HG02970 (cell line): ENCODE measurements around the gene MAP2K3.
"Not testable (repeated sequence)": the region's sequence is repeated elsewhere in the genome, so short reads cannot be mapped to it uniquely, and the experiment has no call there.

Source experiments
- ATAC-seq: cut with Tn5 transposase; IDR thresholded peaks from one replicate; pipeline ENCODE4 v1.9.1; 2021; ENCODE audit warnings: mild to moderate bottlenecking, moderate library complexity, moderate number of reproducible peaks; ENCODE audit not compliant: unreplicated experiment, low FRiP score

MAP2K3 gene

DNA sequence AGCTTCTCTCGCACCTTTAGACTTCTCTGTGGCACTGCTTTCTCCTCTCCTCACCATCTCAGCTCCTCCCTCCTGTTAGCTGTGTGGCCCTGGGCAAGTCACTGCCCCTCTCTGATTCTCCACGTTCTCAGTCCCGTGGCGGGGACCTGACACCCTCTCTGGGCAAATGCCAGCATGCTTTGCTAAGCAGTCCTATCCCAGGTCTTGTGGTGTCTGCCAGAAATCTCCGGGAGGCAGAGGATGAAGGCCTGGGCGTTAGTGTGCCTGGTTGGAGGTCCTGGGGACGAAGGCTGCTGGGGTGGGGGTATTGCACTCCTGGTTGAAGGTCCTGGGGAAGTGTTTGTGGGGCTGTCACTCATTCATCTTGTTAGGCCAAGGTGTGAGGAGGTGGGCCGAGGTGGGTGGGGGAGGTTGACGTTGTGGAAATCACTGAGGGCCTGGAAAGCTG is 37.3 kb downstream of the MAP2K3 start:
- ATAC-seq, result not testable (repeated sequence)

GRCh38 chr17:21323257-21324111 is 39.0 kb downstream of the MAP2K3 start:
- ATAC-seq, result not testable (repeated sequence)

DNA sequence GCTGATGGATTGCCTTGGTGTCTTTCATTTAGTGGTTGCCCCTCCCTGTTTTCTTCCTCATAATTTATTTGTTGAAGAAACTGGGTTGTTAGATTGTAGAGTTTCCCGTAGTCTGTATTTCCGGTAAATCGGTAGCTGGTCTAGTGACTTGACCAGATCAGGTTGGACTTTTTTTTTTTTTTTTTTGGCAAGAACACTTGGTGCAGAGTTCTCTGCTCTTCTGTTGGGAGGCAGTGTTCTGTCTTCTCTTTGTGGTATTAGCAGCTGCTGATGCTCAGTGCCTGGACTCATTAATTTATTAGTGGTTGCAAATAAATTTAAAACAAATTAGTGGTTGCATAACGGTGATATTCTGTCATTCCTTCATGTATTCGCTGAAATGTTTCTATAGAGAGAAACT is 40.2 kb downstream of the MAP2K3 start:
- not testable (repeated sequence) for ATAC-seq

DNA sequence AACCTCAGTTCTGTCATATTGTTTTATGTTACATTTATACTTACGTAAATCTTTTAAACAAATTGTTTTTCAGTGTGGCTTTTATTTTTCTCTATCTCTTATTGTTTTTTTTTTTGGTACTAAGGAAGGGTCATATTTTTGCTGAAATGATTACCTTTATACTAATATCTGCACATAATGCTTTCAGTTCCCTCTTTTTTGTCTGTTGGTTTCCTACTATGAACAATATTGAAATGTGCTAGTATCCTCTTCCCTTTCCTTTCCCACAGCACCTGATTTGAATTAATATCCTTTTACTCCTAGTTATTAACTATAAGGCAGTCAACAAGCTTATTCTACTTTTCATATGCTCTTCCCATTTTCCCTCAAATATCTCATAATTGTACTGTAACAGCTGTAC is 43.4 kb downstream of the MAP2K3 start:
- ATAC-seq, result not testable (repeated sequence)

GRCh38 chr17:21328778-21329177 is 44.3 kb downstream of the MAP2K3 start:
- not testable (repeated sequence) for ATAC-seq

GRCh38 chr17:21330436-21331160 is 46.1 kb downstream of the MAP2K3 start:
- no peak for ATAC-seq

- ATAC-seq, result not testable (repeated sequence)
Measured at GRCh38 chr17:21336541-21337294, 52.2 kb downstream of the MAP2K3 start.

DNA sequence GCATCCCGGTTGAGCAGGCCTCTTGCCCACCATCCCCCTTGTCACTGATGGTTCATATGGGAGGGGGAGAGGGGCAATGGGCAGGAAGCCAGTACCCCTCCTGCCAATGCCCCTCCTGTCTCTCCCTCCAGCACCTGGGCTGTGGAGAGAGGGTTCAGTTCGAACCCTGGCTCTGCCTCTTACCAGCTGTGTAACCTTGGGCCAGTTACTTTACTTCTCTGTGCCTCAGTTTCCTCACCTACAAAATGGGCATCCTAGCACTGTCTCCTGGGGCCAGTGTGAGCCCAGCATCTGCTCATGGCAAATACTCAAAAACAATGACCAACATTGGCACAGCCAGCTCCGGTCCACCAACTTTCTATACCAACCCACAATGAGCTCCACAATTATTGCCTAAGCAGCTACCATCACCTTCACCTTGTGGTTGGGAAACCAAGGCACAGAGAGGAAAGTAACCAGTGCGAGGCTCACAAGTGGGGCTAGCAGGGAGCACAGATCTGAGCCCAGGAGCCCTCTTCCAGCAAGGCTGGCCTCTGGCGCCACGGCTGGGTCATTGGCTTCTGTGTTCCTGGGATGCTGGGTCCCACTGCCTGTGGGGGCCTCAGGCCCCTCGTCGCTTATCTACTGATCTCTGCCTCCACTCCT is 53.6 kb downstream of the MAP2K3 start:
- ATAC-seq, result not testable (repeated sequence)

DNA sequence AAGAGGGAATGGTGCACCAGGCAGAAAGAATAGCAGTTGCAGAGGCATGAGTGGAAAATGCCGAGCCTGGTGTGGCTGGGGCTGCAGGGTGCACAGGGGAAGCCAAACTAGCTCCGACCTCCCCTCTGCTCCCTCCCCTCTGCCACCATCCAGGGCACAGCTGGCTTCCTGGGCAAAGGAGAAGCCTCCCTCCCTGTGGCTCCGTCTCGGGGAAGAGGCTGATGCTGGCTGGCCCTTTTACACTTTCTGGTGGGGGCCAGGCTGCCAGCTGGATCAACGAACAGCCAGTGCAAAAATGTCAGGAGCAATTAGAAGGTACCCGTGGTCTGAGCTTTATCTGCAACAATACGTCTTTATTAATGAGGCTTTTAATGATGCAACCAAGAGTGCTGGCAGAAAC is 54.5 kb downstream of the MAP2K3 start:
- no peak for ATAC-seq

DNA sequence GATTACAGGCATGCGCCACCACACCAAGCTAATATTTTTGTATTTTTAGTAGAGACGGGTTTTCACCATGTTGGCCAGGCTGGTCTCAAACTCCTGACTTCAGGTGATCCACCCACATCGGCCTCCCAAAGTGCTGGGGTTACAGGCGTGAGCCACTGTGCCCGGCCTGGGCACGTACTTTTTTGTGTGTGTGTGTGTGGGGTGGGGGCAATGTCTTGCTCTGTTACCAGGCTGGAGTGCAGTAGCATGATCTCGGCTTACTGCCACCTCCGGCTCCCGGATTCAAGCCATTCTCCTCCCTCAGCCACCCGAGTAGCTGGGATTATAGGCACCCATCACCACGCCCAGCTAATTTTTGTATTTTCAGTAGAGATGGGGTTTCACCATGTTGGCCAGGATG is 55.1 kb downstream of the MAP2K3 start:
- not testable (repeated sequence) for ATAC-seq

- ATAC-seq, result not testable (repeated sequence)
Measured at GRCh38 chr17:21340407-21340806, 55.9 kb downstream of the MAP2K3 start.

DNA sequence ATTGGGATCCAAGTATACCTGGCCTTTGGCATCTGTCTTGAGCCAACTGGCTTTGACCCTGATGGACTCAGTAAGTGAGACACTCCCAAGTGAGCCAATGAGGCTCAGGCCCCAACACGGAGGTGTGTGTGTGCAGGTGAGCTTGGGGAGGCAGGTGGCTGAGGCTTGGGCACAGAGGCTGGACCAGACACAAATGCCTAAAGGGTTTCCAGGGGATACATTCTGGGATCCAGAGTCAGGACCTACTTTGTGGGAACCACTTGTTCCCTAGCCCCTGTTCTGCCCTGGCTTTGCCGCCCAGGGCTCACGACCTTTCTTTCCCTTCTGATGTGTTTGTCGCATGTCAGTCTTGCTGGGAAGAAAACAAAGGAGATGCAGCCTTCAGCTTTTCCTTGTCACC is 56.8 kb downstream of the MAP2K3 start:
- ATAC-seq, result not testable (repeated sequence)

GRCh38 chr17:21341925-21342540 is 57.5 kb downstream of the MAP2K3 start:
- ATAC-seq, result not testable (repeated sequence)

DNA sequence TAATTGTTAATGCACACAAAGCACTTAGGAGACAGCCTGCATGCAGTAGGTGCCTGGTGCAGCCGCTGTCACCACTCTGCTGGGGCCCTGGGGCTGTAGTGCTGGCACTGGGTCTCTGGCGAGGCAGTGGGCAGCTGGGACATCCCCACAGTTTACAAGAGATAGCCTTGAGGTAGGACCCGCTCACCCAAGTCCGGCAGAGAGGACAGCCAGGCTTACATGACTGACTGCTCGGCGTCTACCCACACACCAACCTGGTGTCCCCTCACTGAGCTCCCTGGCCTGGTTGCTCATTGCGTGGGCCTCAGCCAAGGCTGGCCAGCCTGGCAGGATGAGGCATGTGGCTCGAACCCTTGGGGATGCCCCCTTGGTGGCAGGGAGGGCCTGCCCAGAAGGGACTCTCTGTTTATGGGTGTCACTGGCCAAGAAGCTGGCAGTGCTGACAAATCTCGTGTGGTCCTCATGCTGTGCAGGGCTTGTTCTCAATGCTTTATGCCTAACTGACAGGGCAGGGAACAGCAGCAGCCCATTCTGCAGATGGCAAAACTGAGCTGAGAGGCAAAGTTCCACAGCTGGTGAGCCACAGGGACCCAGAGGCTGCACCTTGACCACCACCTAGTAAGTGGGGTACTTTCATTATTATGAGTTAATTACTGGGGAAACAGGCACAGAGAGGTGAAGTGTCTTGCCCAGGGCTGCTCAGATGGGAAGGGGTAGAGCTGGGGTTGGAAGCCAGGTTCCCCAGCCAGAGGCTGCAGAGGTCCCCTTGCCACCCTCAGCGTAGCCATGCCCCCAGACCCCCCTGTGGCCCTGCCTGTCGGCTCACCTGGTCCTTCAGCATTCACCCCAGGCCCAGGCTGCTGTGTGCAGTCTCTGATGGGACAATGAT is 58.8 kb downstream of the MAP2K3 start:
- not testable (repeated sequence) for ATAC-seq

DNA sequence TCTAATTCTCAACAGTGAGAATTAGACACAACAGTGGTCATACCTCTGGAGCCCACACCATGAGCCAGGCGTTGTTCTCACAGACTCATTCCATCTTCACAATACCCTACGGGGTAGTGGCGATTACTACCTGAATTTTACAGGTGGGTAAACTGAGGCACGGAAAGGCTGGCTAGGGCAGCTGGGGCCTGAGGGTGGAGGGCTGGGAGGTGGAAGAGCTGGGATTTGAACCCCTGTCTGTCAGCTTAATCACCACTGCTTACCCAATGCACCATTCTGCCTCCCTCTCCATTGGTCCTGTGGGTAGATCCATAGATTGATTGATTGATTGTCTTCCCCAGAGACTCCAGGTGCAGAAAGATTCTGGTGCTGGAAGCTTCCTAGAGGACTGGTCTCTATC is 60.3 kb downstream of the MAP2K3 start:
- not testable (repeated sequence) for ATAC-seq

- no peak for ATAC-seq
Measured at GRCh38 chr17:21345236-21345635, 60.7 kb downstream of the MAP2K3 start.

DNA sequence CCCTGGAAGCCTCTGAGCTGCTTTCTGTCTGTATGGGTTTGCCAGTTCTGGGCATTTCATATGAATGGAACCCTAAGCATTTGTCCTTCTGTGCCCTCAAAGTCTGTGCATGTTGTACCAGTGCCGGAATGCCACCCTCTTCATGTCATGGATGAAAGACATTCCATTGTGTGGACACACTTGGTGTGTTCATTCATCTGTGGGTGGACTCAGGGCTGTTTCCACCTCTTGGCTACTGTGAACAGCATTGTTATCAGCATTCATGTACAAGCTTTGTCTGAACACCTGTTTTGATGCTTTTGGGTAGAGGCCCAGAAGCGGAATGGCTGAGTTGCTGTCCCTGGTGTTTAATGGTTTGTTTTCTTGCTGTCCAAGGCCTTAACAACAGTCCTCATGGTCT is 61.6 kb downstream of the MAP2K3 start:
- ATAC-seq, result not testable (repeated sequence)

- not testable (repeated sequence) for ATAC-seq
Measured at GRCh38 chr17:21346651-21347250, 62.2 kb downstream of the MAP2K3 start.
